Astrocyte (in vitro differentiated cells and primary cell): ENCODE results near the gene CACNA2D1.

Source experiments
- EZH2 ChIP-seq: IDR thresholded peaks from 2 replicates; pipeline ENCODE4 v1.6.1; 2012; ENCODE audit warnings: mild to moderate bottlenecking, low read length, inconsistent platforms; ENCODE audit not compliant: insufficient read depth
- TF ChIP-seq, protein P1 (sequence below): IDR thresholded peaks from 2 replicates; pipeline ENCODE4 v1.5.1; 2011; ENCODE audit warnings: low read depth, mild to moderate bottlenecking, inconsistent platforms, low read length, moderate library complexity; ENCODE audit not compliant: insufficient read depth

DNA sequence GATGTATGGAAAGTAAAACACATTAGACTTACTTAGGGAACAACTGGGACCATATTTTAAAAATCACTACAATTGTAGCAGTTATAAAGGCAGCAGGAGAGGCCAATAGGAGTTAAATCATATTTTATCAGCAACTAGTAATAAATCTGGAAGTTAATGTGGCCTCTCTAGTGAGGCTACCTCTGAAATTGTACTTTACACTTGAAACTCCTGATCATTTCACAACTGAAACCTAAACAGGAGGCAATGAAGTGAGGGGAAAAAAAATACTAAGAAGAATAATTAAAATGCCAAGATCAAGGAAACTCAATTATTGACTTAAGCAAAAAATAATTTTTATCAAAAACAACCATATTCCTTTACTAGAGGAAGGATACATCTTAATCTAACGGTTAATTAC is 408.1 kb downstream of the CACNA2D1 start:
- TF ChIP-seq, protein P1, sequence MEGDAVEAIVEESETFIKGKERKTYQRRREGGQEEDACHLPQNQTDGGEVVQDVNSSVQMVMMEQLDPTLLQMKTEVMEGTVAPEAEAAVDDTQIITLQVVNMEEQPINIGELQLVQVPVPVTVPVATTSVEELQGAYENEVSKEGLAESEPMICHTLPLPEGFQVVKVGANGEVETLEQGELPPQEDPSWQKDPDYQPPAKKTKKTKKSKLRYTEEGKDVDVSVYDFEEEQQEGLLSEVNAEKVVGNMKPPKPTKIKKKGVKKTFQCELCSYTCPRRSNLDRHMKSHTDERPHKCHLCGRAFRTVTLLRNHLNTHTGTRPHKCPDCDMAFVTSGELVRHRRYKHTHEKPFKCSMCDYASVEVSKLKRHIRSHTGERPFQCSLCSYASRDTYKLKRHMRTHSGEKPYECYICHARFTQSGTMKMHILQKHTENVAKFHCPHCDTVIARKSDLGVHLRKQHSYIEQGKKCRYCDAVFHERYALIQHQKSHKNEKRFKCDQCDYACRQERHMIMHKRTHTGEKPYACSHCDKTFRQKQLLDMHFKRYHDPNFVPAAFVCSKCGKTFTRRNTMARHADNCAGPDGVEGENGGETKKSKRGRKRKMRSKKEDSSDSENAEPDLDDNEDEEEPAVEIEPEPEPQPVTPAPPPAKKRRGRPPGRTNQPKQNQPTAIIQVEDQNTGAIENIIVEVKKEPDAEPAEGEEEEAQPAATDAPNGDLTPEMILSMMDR, result no peak
- no peak for TF ChIP-seq EZH2
